ENCODE results near the gene ATP10D.
"Not testable (repeated sequence)": the region's sequence is repeated elsewhere in the genome, so short reads cannot be mapped to it uniquely, and the experiment has no call there.

ATP10D gene

GRCh38 chr4:47535567-47536147 lies 50.6 kb downstream of the ATP10D start:
- no peaks in the 10 kb centered on the region for H3K9me3 ChIP-seq (ENCODE audit: control insufficient read depth, insufficient read depth, low read length)
- peaks cover 14% of the 10 kb centered on the region for H3K4me1 ChIP-seq (ENCODE audit: control insufficient read depth, insufficient read depth, low read length)
- H3K9ac ChIP-seq (ENCODE audit: low read depth, low read length), result no peak overlapping the region
- H3K27ac ChIP-seq (ENCODE audit: low read depth, low read length), result no peak overlapping the region
- H3K36me3 ChIP-seq (ENCODE audit: control insufficient read depth, insufficient read depth, low read length), result no peaks in the 10 kb centered on the region
- no peaks in the 10 kb centered on the region for H3K27me3 ChIP-seq (ENCODE audit: control insufficient read depth, insufficient read depth, low read length)
- no peak overlapping the region for H3K4me3 ChIP-seq (ENCODE audit: low read depth, low read length)

- no peaks in the 10 kb centered on the region for H3K9me3 ChIP-seq (ENCODE audit: control insufficient read depth, insufficient read depth, low read length)
- H3K9ac ChIP-seq (ENCODE audit: low read depth, low read length), result no peak overlapping the region
- no peaks in the 10 kb centered on the region for H3K36me3 ChIP-seq (ENCODE audit: control insufficient read depth, insufficient read depth, low read length)
- H3K4me1 ChIP-seq (ENCODE audit: control insufficient read depth, insufficient read depth, low read length), result peaks cover under 1% of the 10 kb centered on the region; the same call in 1 of the 2 replicates
- no peak overlapping the region for H3K27ac ChIP-seq (ENCODE audit: low read depth, low read length)
- no peaks in the 10 kb centered on the region for H3K27me3 ChIP-seq (ENCODE audit: control insufficient read depth, insufficient read depth, low read length)
- H3K4me3 ChIP-seq (ENCODE audit: low read depth, low read length), result no peak overlapping the region
Observed at GRCh38 chr4:47536966-47537365, 51.9 kb downstream of the ATP10D start.

- H3K27me3 ChIP-seq (ENCODE audit: control insufficient read depth, insufficient read depth, low read length), result no peaks in the 10 kb centered on the region
- no peak overlapping the region for H3K4me3 ChIP-seq (ENCODE audit: low read depth, low read length)
- H3K36me3 ChIP-seq (ENCODE audit: control insufficient read depth, insufficient read depth, low read length), result no peaks in the 10 kb centered on the region
- no peaks in the 10 kb centered on the region for H3K4me1 ChIP-seq (ENCODE audit: control insufficient read depth, insufficient read depth, low read length)
- no peak overlapping the region for H3K9ac ChIP-seq (ENCODE audit: low read depth, low read length)
- H3K27ac ChIP-seq (ENCODE audit: low read depth, low read length), result no peak overlapping the region
- no peaks in the 10 kb centered on the region for H3K9me3 ChIP-seq (ENCODE audit: control insufficient read depth, insufficient read depth, low read length)
Observed at GRCh38 chr4:47538111-47538824, 53.2 kb downstream of the ATP10D start.

GRCh38 chr4:47538825-47539154 lies 53.7 kb downstream of the ATP10D start:
- Histone ChIP-seq H3K27ac (ENCODE audit: low read depth, low read length) (no peak overlapping the region), H3K36me3 (ENCODE audit: control insufficient read depth, insufficient read depth, low read length) (no peaks in the 10 kb centered on the region), H3K4me1 (ENCODE audit: control insufficient read depth, insufficient read depth, low read length) (no peaks in the 10 kb centered on the region), H3K9me3 (ENCODE audit: control insufficient read depth, insufficient read depth, low read length) (no peaks in the 10 kb centered on the region), H3K27me3 (ENCODE audit: control insufficient read depth, insufficient read depth, low read length) (no peaks in the 10 kb centered on the region), H3K9ac (ENCODE audit: low read depth, low read length) (no peak overlapping the region), H3K4me3 (ENCODE audit: low read depth, low read length) (no peak overlapping the region)

GRCh38 chr4:47542640-47543039 lies 57.6 kb downstream of the ATP10D start:
- H3K9ac ChIP-seq (ENCODE audit: low read depth, low read length); H3K4me1 ChIP-seq (ENCODE audit: control insufficient read depth, insufficient read depth, low read length); H3K27ac ChIP-seq (ENCODE audit: low read depth, low read length); H3K4me3 ChIP-seq (ENCODE audit: low read depth, low read length); H3K27me3 ChIP-seq (ENCODE audit: control insufficient read depth, insufficient read depth, low read length); H3K36me3 ChIP-seq (ENCODE audit: control insufficient read depth, insufficient read depth, low read length); H3K9me3 ChIP-seq (ENCODE audit: control insufficient read depth, insufficient read depth, low read length): not testable (repeated sequence)

GRCh38 chr4:47543331-47543730 lies 58.3 kb downstream of the ATP10D start:
- Histone ChIP-seq H3K27ac (ENCODE audit: low read depth, low read length) (no peak overlapping the region), H3K9me3 (ENCODE audit: control insufficient read depth, insufficient read depth, low read length) (no peaks in the 10 kb centered on the region), H3K36me3 (ENCODE audit: control insufficient read depth, insufficient read depth, low read length) (no peaks in the 10 kb centered on the region), H3K9ac (ENCODE audit: low read depth, low read length) (no peak overlapping the region), H3K4me1 (ENCODE audit: control insufficient read depth, insufficient read depth, low read length) (no peaks in the 10 kb centered on the region), H3K27me3 (ENCODE audit: control insufficient read depth, insufficient read depth, low read length) (no peaks in the 10 kb centered on the region), H3K4me3 (ENCODE audit: low read depth, low read length) (no peak overlapping the region)

GRCh38 chr4:47550357-47550756 lies 65.3 kb downstream of the ATP10D start:
- not testable (repeated sequence) for H3K27ac ChIP-seq (ENCODE audit: low read depth, low read length); H3K4me1 ChIP-seq (ENCODE audit: control insufficient read depth, insufficient read depth, low read length); H3K36me3 ChIP-seq (ENCODE audit: control insufficient read depth, insufficient read depth, low read length)

GRCh38 chr4:47550899-47551548 lies 65.9 kb downstream of the ATP10D start:
- H3K4me1 ChIP-seq (ENCODE audit: control insufficient read depth, insufficient read depth, low read length), result no peaks in the 10 kb centered on the region
- no peak overlapping the region for H3K9ac ChIP-seq (ENCODE audit: low read depth, low read length)
- no peaks in the 10 kb centered on the region for H3K9me3 ChIP-seq (ENCODE audit: control insufficient read depth, insufficient read depth, low read length)
- H3K4me3 ChIP-seq (ENCODE audit: low read depth, low read length), result no peak overlapping the region
- no peak overlapping the region for H3K27ac ChIP-seq (ENCODE audit: low read depth, low read length)
- no peaks in the 10 kb centered on the region for H3K27me3 ChIP-seq (ENCODE audit: control insufficient read depth, insufficient read depth, low read length)
- no peaks in the 10 kb centered on the region for H3K36me3 ChIP-seq (ENCODE audit: control insufficient read depth, insufficient read depth, low read length)

More at GRCh38 chr4:47550357-47550756, 65.3 kb downstream of the ATP10D start:
- H3K9ac ChIP-seq (ENCODE audit: low read depth, low read length); H3K9me3 ChIP-seq (ENCODE audit: control insufficient read depth, insufficient read depth, low read length); H3K27me3 ChIP-seq (ENCODE audit: control insufficient read depth, insufficient read depth, low read length); H3K4me3 ChIP-seq (ENCODE audit: low read depth, low read length): not testable (repeated sequence)

- Histone ChIP-seq H3K9me3 (ENCODE audit: control insufficient read depth, insufficient read depth, low read length) (no peaks in the 10 kb centered on the region), H3K27ac (ENCODE audit: low read depth, low read length) (no peak overlapping the region), H3K36me3 (ENCODE audit: control insufficient read depth, insufficient read depth, low read length) (no peaks in the 10 kb centered on the region), H3K27me3 (ENCODE audit: control insufficient read depth, insufficient read depth, low read length) (no peaks in the 10 kb centered on the region), H3K4me3 (ENCODE audit: low read depth, low read length) (no peak overlapping the region), H3K4me1 (ENCODE audit: control insufficient read depth, insufficient read depth, low read length) (no peaks in the 10 kb centered on the region), H3K9ac (ENCODE audit: low read depth, low read length) (no peak overlapping the region)
Observed at GRCh38 chr4:47551682-47552081, 66.6 kb downstream of the ATP10D start.

- Histone ChIP-seq H3K27me3 (ENCODE audit: control insufficient read depth, insufficient read depth, low read length) (no peaks in the 10 kb centered on the region), H3K36me3 (ENCODE audit: control insufficient read depth, insufficient read depth, low read length) (no peaks in the 10 kb centered on the region), H3K27ac (ENCODE audit: low read depth, low read length) (no peak overlapping the region), H3K9ac (ENCODE audit: low read depth, low read length) (no peak overlapping the region), H3K4me3 (ENCODE audit: low read depth, low read length) (no peak overlapping the region), H3K4me1 (ENCODE audit: control insufficient read depth, insufficient read depth, low read length) (no peaks in the 10 kb centered on the region), H3K9me3 (ENCODE audit: control insufficient read depth, insufficient read depth, low read length) (no peaks in the 10 kb centered on the region)
Observed at GRCh38 chr4:47553329-47554125, 68.5 kb downstream of the ATP10D start.

GRCh38 chr4:47555920-47556319 lies 70.8 kb downstream of the ATP10D start:
- H3K36me3 ChIP-seq (ENCODE audit: control insufficient read depth, insufficient read depth, low read length); H3K4me3 ChIP-seq (ENCODE audit: low read depth, low read length); H3K4me1 ChIP-seq (ENCODE audit: control insufficient read depth, insufficient read depth, low read length); H3K9me3 ChIP-seq (ENCODE audit: control insufficient read depth, insufficient read depth, low read length); H3K27me3 ChIP-seq (ENCODE audit: control insufficient read depth, insufficient read depth, low read length); H3K9ac ChIP-seq (ENCODE audit: low read depth, low read length); H3K27ac ChIP-seq (ENCODE audit: low read depth, low read length): not testable (repeated sequence)
